K562 (cell line): Measurements from ENCODE around the gene LONRF2. TPM values are rescaled to one million over a fixed set of nuclear protein-coding genes. Genes with fewer than 3 reads are reported as not detected.

Source experiments
- ATAC-seq: fragments of 200-7000 bp; cut with Tn5 transposase; 3 replicates; pipeline ENCODE4 v1.9.1; 2020; ENCODE audit warnings: moderate library complexity
- BruUV-seq: library from RNA; stranded (reverse); fragments of 400-500 nt; replicated peaks from 2 replicates; lab custom pipeline; 2021; lab: Mats Ljungman, UMichigan
- CTCF ChIA-PET: fragments of 300-600 bp; formaldehyde crosslinking; extraction: SDS; loops from one replicate; lab custom pipeline; 2021; ENCODE audit warnings: low intra/inter-chr PET ratio; lab: Yijun Ruan, JAX
- POLR2A ChIA-PET: fragments of 300-600, 350-650 bp; sonication (Branson Sonifier 250); formaldehyde crosslinking; extraction: SDS; loops from one replicate; lab custom pipeline; 2021; ENCODE audit warnings: antibody characterized with exemption, inconsistent platforms; lab: Yijun Ruan, JAX
- DNase-seq, 4 experiments: peaks; one replicate each; pipeline versions ENCODE4 v3.0.0 to v3.0.0-alpha.2; 2011 to 2018; ENCODE audit warnings: low spot score in 3 of 4, mixed read lengths in 3 of 4; ENCODE audit errors: extremely low read depth in 1 of 4
- FAIRE-seq: peaks from 2 replicates; lab custom pipeline; 2011; peaks lifted over from hg19 to GRCh38; lab: Jason Lieb, UNC
- H2AFZ ChIP-seq: 2 replicates; pipeline ENCODE4 v1.6.0; 2011; ENCODE audit warnings: low read depth, low read length, control low read depth, inconsistent platforms
- H3K27ac ChIP-seq: fragments of 200-600 bp; 3 replicates; pipeline ENCODE4 v1.8.0; 2011; ENCODE audit warnings: low read depth, mild to moderate bottlenecking, control low read depth, inconsistent platforms, low read length, moderate library complexity, mixed read lengths; ENCODE audit errors: extremely low read depth
- H3K27me3 ChIP-seq, 2 experiments: fragments of 300-600 bp in 1 of 2; 2 replicates in 1 of 2; 3 replicates in 1 of 2; pipeline versions ENCODE4 v1.6.0 to v1.8.0; 2011; ENCODE audit warnings: inconsistent platforms in 2 of 2, low read length in 2 of 2, mild to moderate bottlenecking in 1 of 2, mixed read lengths in 1 of 2, moderate library complexity in 1 of 2; ENCODE audit not compliant: control insufficient read depth in 2 of 2, insufficient read depth in 2 of 2
- H3K36me3 ChIP-seq: fragments of 300-600 bp; 3 replicates; pipeline ENCODE4 v1.8.0; 2011; ENCODE audit warnings: mild to moderate bottlenecking, low read length, inconsistent platforms; ENCODE audit not compliant: control insufficient read depth, insufficient read depth
- H3K4me1 ChIP-seq, 2 experiments: fragments of 200-600 bp in 1 of 2; replicated peaks in 1 of 2; 2 replicates in 1 of 2; 3 replicates in 1 of 2; pipeline versions ENCODE4 v1.5.1 to v1.8.0; 2011; ENCODE audit warnings: inconsistent platforms in 2 of 2, low read length in 2 of 2, mild to moderate bottlenecking in 1 of 2, mixed read lengths in 1 of 2, moderate library complexity in 1 of 2; ENCODE audit not compliant: control insufficient read depth in 2 of 2, insufficient read depth in 2 of 2
- H3K4me2 ChIP-seq: 2 replicates; pipeline ENCODE4 v1.6.1; 2011; ENCODE audit warnings: low read length, control low read depth, inconsistent platforms, mixed read lengths; ENCODE audit not compliant: insufficient read depth
- H3K4me3 ChIP-seq: fragments of 200-600 bp; sonication (generic), shearing (Covaris generic); 2 replicates; pipeline ENCODE4 v1.5.1; 2016; ENCODE audit warnings: control low read depth, inconsistent platforms
- H3K79me2 ChIP-seq: fragments of 200-600 bp; 3 replicates; pipeline ENCODE4 v1.8.0; 2011; ENCODE audit warnings: low read length, inconsistent platforms; ENCODE audit not compliant: control insufficient read depth, insufficient read depth
- H3K9ac ChIP-seq, 2 experiments: 2 replicates each; pipeline versions ENCODE4 v1.6.0 to v1.6.1; 2011; ENCODE audit warnings: low read depth in 2 of 2, low read length in 2 of 2, control low read depth in 1 of 2, inconsistent platforms in 1 of 2, mild to moderate bottlenecking in 1 of 2, mixed read lengths in 1 of 2; ENCODE audit not compliant: insufficient read depth in 1 of 2
- H3K9me1 ChIP-seq: one replicate; pipeline ENCODE4 v1.6.0; 2011; ENCODE audit warnings: inconsistent platforms, mild to moderate bottlenecking, low read length, moderate library complexity; ENCODE audit not compliant: control insufficient read depth, insufficient read depth
- H3K9me3 ChIP-seq: replicated peaks from 2 replicates; pipeline ENCODE4 v1.5.1; 2011; ENCODE audit warnings: low read depth, low read length, inconsistent platforms; ENCODE audit not compliant: control insufficient read depth, insufficient read depth
- H4K20me1 ChIP-seq: replicated peaks from 2 replicates; pipeline ENCODE4 v1.6.1; 2011; ENCODE audit warnings: low read length, inconsistent platforms, mixed read lengths; ENCODE audit not compliant: control insufficient read depth, insufficient read depth
- ATF7 ChIP-seq: fragments of 450-650 bp; IDR thresholded peaks from 2 replicates; pipeline ENCODE4 v1.7.1; 2014; ENCODE audit warnings: mild to moderate bottlenecking, moderate library complexity
- COPS2 ChIP-seq: fragments of 450-650 bp; conservative IDR thresholded peaks from 2 replicates; pipeline ENCODE4 v1.6.1; 2016; ENCODE audit warnings: mild to moderate bottlenecking, moderate library complexity
- HMG20B ChIP-seq: fragments of 250-450 bp; sonication (Bioruptor Pico); IDR thresholded peaks from 2 replicates; pipeline ENCODE4 v1.5.0; 2021; ENCODE audit warnings: mild to moderate bottlenecking
- MTA2 ChIP-seq: fragments of 450-650 bp; IDR thresholded peaks from 2 replicates; pipeline ENCODE4 v1.6.1; 2016; ENCODE audit warnings: low read depth
- SMARCA5 ChIP-seq: fragments of 450-650 bp; IDR thresholded peaks from 2 replicates; pipeline ENCODE4 v1.6.1; 2016
- SOX6 ChIP-seq: fragments of 450-650 bp; IDR thresholded peaks from 2 replicates; pipeline ENCODE4 v1.6.1; 2014; ENCODE audit warnings: mild to moderate bottlenecking
- SP1 ChIP-seq: sonication (generic); formaldehyde crosslinking; IDR thresholded peaks from 2 replicates; pipeline ENCODE4 v1.8.1; 2022; ENCODE audit warnings: mild to moderate bottlenecking, missing genetic modification reagents
- XRCC5 ChIP-seq: fragments of 200-400 bp; formaldehyde crosslinking; IDR thresholded peaks from 2 replicates; pipeline ENCODE4 v1.6.1; 2017; ENCODE audit warnings: low read depth, mild to moderate bottlenecking, low read length
- YBX1 ChIP-seq: fragments of 450-650 bp; IDR thresholded peaks from 2 replicates; pipeline ENCODE4 v1.7.1; 2016; ENCODE audit warnings: mild to moderate bottlenecking
- ZFP30 ChIP-seq: fragments of 250-450 bp; sonication (Bioruptor Pico); IDR thresholded peaks from 2 replicates; pipeline ENCODE4 v1.8.0; 2022; ENCODE audit warnings: moderate library complexity, mild to moderate bottlenecking, inconsistent platforms, borderline replicate concordance
- ZKSCAN8 ChIP-seq: fragments of 200-800 bp; sonication (Bioruptor generic); IDR thresholded peaks from 2 replicates; pipeline ENCODE4 v1.6.1; 2016; ENCODE audit warnings: missing genetic modification characterization, missing compliant biosample characterization
- ZSCAN29 ChIP-seq: fragments of 450-650 bp; IDR thresholded peaks from 2 replicates; pipeline ENCODE4 v1.6.1; 2017
- WGBS: fragments of 100-300 bp; shearing (Covaris generic); methylation state at CpG from one replicate; pipeline ENCODE4 v1.1.6; 2016; ENCODE audit warnings: low coverage, mixed read lengths; ENCODE audit not compliant: insufficient coverage; ENCODE audit errors: missing lambda C conversion rate; 5-methylcytosine and 5-hydroxymethylcytosine counted together
- in situ Hi-C: fragments of 300-500 bp; cut with MboI; formaldehyde crosslinking; loops from 4 replicates; pipeline ENCODE4 v1.15.0; 2018; ENCODE audit warnings: inconsistent platforms, mixed read lengths
- intact Hi-C: fragments of 100-400 bp; cut with micrococcal nuclease; formaldehyde crosslinking; loops from 2 replicates; pipeline ENCODE4 v1.14.2; 2022
- polyA plus RNA-seq, 8 experiments: library from polyadenylated mRNA; depleted of rRNA in 4 of 8; stranded (reverse) in 5 of 8; unstranded in 3 of 8; fragments of >200 nt; fragmentation: Nextera tagmentation in 2 of 8; fragmentation: Illumina TruSeq in 1 of 8; extraction: Ambion mirVana in 2 of 8; extraction: Trizol in 1 of 8; gene quantifications; 2 replicates each; pipeline versions ENCODE4 v1.2.1 to v1.2.3, GENCODE V29; 2011 to 2014; ENCODE audit warnings: inconsistent platforms in 1 of 8, missing spikeins in 1 of 8
- total RNA-seq, 7 experiments: library from RNA; depleted of rRNA in 6 of 7; stranded (reverse); fragments of >200 nt in 6 of 7; fragmentation: Illumina TruSeq in 2 of 7; extraction: Trizol in 2 of 7; gene quantifications; 2 replicates each; pipeline versions ENCODE4 v1.2.1 to v1.2.3, GENCODE V29; 2011 to 2021; ENCODE audit warnings: low replicate concordance in 1 of 7
- TF ChIP-seq, protein P1 (sequence below): fragments of 250-450 bp; sonication (Bioruptor Pico); IDR thresholded peaks from 2 replicates; pipeline ENCODE4 v1.8.0; 2021; ENCODE audit warnings: moderate library complexity, mild to moderate bottlenecking, inconsistent platforms
- TF ChIP-seq, protein P2 (sequence below): fragments of 200-800 bp; sonication (Bioruptor generic); IDR thresholded peaks from 2 replicates; pipeline ENCODE4 v1.6.1; 2017; ENCODE audit warnings: missing genetic modification characterization, missing compliant biosample characterization
- TF ChIP-seq, protein P3 (sequence below), 2 experiments: IDR thresholded peaks; 2 replicates each; pipeline ENCODE4 v1.6.1; 2011; ENCODE audit warnings: borderline replicate concordance in 1 of 2, control low read depth in 1 of 2, low read depth in 1 of 2, low read length in 1 of 2, mild to moderate bottlenecking in 1 of 2, mixed read lengths in 1 of 2, moderate library complexity in 1 of 2; ENCODE audit not compliant: insufficient read depth in 1 of 2, insufficient read length in 1 of 2, poor library complexity in 1 of 2, severe bottlenecking in 1 of 2; ENCODE audit errors: extremely low read depth in 1 of 2

Gene LONRF2
- total and polyA plus RNA-seq, 9 of the 15 experiments (the other 6 are each of a cell fraction or from before 2014, with no cell fraction given) = 0.35 to 5.0 (median 2.7) TPM

DNA sequence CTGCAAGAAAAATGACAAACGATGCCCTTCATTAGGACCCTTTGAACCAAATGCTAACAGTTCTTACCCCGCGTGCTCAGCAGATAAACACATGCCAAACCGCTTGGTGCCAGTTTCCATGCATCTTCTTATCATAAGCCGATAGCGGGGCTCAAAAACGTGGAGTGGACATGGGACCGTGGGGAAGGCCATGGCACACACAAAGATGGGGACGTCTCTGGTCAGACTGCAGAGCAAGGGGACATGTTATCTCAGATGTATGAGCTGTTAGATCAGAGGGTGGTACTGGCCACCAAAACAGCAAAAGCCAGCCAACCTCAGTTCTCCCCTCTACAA is 28.2 kb downstream of the LONRF2 start:
- intact Hi-C loops = no loop called here
- peaks cover 26% of the 10 kb centered on the region; the same call in 2 of the 3 replicates for H3K36me3 ChIP-seq
- DNase-seq = no peak
- no peak for ATAC-seq
- FAIRE-seq = no peak
- POLR2A ChIA-PET = no interaction called here
- BruUV-seq = no TSS peak
- no peak overlapping the region for H3K4me2 ChIP-seq
- H3K27me3 ChIP-seq = no peaks in the 10 kb centered on the region
- TF ChIP-seq XRCC5 (no peak), SP1 (CRISPR knock-in tag) (no peak), HMG20B (CRISPR knock-in tag) (no peak), COPS2 (no peak), SMARCA5 (no peak), SOX6 (no peak), ZFP30 (CRISPR knock-in tag) (no peak), YBX1 (no peak), MTA2 (no peak), ZSCAN29 (no peak), ATF7 (no peak), ZKSCAN8 (CRISPR knock-in tag) (no peak)
- TF ChIP-seq, protein P1, sequence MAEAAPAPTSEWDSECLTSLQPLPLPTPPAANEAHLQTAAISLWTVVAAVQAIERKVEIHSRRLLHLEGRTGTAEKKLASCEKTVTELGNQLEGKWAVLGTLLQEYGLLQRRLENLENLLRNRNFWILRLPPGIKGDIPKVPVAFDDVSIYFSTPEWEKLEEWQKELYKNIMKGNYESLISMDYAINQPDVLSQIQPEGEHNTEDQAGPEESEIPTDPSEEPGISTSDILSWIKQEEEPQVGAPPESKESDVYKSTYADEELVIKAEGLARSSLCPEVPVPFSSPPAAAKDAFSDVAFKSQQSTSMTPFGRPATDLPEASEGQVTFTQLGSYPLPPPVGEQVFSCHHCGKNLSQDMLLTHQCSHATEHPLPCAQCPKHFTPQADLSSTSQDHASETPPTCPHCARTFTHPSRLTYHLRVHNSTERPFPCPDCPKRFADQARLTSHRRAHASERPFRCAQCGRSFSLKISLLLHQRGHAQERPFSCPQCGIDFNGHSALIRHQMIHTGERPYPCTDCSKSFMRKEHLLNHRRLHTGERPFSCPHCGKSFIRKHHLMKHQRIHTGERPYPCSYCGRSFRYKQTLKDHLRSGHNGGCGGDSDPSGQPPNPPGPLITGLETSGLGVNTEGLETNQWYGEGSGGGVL (CRISPR knock-in tag) = no peak
- TF ChIP-seq, protein P2, sequence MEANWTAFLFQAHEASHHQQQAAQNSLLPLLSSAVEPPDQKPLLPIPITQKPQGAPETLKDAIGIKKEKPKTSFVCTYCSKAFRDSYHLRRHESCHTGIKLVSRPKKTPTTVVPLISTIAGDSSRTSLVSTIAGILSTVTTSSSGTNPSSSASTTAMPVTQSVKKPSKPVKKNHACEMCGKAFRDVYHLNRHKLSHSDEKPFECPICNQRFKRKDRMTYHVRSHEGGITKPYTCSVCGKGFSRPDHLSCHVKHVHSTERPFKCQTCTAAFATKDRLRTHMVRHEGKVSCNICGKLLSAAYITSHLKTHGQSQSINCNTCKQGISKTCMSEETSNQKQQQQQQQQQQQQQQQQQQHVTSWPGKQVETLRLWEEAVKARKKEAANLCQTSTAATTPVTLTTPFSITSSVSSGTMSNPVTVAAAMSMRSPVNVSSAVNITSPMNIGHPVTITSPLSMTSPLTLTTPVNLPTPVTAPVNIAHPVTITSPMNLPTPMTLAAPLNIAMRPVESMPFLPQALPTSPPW (CRISPR knock-in tag) = no peak
- TF ChIP-seq, protein P3, sequence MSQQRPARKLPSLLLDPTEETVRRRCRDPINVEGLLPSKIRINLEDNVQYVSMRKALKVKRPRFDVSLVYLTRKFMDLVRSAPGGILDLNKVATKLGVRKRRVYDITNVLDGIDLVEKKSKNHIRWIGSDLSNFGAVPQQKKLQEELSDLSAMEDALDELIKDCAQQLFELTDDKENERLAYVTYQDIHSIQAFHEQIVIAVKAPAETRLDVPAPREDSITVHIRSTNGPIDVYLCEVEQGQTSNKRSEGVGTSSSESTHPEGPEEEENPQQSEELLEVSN (IDR thresholded peaks at IDR 0.05; ENCODE audit: borderline replicate concordance in 1 of 2, extremely low read depth in 1 of 2, insufficient read depth in 1 of 2, insufficient read length in 1 of 2, low read depth in 1 of 2, low read length in 1 of 2, poor library complexity in 1 of 2, severe bottlenecking in 1 of 2) = no peak
- TF ChIP-seq, all 486 proteins: peak for 0
- H3K9me3 ChIP-seq = no peaks in the 10 kb centered on the region
- H3K9ac ChIP-seq = no peak overlapping the region
- H4K20me1 ChIP-seq = no peaks in the 10 kb centered on the region
- no peak overlapping the region for H3K4me3 ChIP-seq
- H3K27ac ChIP-seq = no peak overlapping the region
- CTCF ChIA-PET = no interaction called here
- in situ Hi-C loops = no loop called here
- H2AFZ ChIP-seq = no peak overlapping the region
- peaks cover 20 to 36% of the 10 kb centered on the region in 2 experiments for H3K4me1 ChIP-seq
- no peaks in the 10 kb centered on the region for H3K9me1 ChIP-seq
- WGBS = 89% methylated on average over 7 of the region's 9 CpGs
- no peaks in the 10 kb centered on the region for H3K79me2 ChIP-seq
